GM21447 (cell line): ENCODE measurements around the gene TLE4.

Experiments
- ATAC-seq: cut with Tn5 transposase; IDR thresholded peaks from one replicate; pipeline ENCODE4 v1.9.1; 2021; ENCODE audit not compliant: unreplicated experiment

Gene TLE4

GRCh38 chr9:79570448-79571308 lies 1.1 kb upstream of the TLE4 start:
- ATAC-seq: peak; percentile 0

GRCh38 chr9:79572032-79572607 lies 355 bp downstream of the TLE4 start:
- no peak for ATAC-seq

- ATAC-seq: no peak
Observed at GRCh38 chr9:79572608-79573411, 1.0 kb downstream of the TLE4 start.

GRCh38 chr9:79573412-79573923 lies 1.7 kb downstream of the TLE4 start:
- ATAC-seq: no peak

DNA sequence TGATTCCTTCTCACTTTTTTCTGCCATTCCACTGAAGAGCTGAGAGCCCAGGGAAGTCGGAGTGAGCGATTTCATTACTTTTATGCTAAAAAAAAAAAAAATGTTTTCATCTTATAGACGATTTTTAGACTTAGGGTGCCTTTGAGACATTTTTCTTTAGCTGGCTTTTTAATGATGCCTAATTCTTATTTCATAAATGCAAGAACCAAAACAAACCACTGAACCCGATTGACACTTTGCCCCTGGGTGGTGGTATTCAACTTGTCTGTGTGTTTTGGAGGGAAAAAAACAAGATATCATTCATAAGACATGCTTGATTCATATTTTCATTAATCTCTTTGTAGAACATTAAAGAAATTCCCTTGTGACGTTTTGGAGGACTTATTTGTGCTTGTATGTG lies 2.4 kb downstream of the TLE4 start:
- ATAC-seq: no peak

DNA sequence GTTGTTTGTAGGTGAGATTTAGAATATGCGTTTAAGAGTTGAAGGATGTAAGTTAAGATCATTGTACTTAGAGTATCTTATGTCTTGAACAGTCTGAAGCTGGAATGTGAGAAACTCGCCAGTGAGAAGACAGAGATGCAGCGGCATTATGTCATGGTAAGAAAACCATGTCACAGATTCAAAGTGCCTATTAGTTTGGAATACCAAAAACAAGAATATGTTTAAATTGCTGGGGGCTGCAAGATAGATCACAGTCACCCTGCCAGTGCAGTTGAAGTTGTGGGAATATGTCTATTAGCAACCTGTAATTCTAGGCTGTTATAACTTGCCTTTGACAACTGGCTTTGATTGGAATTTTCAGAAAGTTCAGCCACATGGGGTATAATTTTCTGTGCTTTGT lies 3.0 kb downstream of the TLE4 start:
- ATAC-seq: no peak

- ATAC-seq: no peak
Observed at GRCh38 chr9:79575547-79575946, 3.8 kb downstream of the TLE4 start.

DNA sequence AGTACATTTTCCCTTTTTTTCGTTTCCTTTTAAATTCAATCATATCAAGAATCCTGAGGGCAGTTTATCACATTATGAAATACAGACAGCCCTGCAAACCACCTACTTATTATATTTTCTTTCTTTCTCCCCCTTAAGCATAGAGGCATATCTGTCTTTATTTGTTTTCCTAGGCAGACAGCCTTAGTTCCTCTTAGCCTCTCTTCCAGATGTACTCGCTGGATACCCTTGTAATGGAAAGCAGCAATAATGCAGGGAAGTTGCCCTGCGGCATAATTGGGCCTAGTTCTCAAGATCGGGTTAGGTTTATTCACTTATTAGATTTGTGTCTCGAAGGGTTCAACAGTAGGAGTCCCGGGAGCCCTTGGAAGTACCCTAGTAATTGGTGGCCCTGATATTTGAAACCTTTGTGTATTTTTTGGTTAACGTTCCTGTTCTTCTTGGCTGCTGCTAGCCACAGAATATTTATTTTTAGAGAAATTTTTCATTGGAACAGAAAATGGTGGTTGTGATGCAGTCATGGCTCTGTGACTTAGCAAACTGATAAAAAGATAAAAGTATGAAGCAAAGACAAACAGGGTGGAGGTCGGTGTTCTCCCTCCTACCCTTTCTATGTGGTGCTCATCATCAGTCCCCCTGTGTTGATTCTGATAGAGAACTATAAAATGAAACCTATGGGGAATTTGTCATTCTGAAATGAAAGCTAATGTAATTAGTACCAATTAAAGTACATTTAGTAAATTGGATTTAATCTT lies 6.4 kb downstream of the TLE4 start:
- ATAC-seq: no peak

DNA sequence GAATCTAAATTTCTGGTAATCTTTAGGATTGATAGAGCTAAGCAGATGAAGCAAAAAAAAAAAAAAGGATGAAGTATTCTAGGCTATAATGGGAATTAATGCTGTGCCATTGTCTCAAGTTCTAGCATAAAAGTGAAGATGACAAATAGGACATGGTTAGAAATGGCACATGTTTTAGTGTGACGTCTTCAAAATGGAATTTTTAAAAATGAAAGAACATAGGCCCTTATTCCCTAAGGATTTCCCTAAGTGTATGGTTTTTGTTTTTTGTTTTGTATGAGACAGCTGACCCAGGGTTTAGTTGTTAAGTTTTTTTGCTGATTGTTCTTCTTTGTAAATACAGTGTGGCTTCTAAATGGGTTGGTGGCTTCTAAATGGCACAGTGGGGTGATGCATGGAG lies 7.1 kb downstream of the TLE4 start:
- ATAC-seq: no peak

GRCh38 chr9:79579624-79580023 lies 7.9 kb downstream of the TLE4 start:
- no peak for ATAC-seq

GRCh38 chr9:79580055-79580454 lies 8.3 kb downstream of the TLE4 start:
- ATAC-seq: no peak

- ATAC-seq: no peak
Observed at GRCh38 chr9:79581388-79581787, 9.6 kb downstream of the TLE4 start.

DNA sequence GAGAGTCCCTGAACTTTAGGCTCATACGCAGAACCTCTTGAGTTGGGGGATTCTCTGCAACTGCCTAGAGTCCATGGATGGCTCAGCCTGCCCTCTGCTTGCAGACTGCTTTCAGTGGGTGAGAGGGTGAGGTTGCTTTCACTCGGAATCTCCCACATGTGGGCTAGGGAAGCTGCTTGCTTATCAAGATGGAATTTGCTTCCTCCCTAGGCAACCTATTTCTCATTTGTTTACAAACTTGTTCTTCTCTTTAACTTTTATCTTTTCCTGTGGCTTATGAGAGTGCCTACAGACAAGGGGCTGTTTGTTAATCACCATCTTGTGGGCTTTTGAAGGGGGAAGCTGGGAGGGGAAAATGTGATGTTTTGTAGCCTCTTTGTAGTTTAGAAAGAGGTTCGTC lies 10.0 kb downstream of the TLE4 start:
- no peak for ATAC-seq

GRCh38 chr9:79583952-79584654 lies 12.3 kb downstream of the TLE4 start:
- peak; percentile 91 for ATAC-seq

DNA sequence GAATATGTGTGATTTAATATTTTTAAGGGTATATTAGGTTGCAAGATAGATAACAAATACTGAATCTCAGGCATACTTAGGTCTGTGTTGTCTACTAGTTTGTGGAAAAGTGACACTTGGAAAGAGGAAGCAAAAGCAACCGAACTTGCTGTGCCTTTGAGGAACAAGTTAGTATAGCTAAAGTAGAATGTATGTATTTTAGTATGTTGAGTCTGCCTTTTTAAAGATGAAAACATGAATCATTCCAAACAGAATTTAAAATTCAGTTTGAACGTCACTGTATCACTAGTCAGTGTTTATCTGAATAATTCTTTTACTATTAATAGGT lies 12.9 kb downstream of the TLE4 start:
- no peak for ATAC-seq

DNA sequence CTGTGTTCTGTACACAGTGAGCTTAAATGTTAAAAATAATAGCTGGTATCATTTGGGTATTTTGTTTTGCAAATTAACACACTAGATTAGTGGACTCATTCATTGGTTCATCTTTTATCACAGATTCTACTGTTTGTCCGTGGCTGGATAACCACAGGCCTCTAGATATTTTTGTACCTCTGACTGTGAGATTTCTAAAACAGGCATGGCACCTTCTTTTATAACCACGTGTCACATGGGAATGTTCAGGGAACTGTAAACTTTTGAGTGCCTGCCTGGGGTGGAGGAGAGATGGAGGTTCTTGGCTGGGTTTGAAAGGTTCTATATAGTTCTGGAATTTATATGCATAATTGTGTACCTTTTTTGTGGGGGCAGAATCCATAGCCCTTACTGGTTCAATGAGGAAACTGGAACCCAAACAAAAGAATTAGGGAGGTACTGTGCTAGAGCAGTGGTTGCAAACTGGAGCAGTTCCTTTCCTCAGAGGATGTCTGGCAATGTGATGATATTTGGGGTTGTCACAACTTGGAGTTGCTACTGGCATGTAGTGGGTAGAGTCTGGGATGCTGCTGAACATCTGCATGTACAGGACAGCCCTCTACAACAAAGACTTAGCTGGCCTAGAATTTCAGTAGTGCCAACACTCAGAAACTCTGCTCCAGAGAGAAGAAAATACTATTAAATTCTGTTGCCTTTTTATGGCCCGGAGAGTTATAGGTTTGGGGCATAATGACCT lies 16.9 kb downstream of the TLE4 start:
- ATAC-seq: no peak

DNA sequence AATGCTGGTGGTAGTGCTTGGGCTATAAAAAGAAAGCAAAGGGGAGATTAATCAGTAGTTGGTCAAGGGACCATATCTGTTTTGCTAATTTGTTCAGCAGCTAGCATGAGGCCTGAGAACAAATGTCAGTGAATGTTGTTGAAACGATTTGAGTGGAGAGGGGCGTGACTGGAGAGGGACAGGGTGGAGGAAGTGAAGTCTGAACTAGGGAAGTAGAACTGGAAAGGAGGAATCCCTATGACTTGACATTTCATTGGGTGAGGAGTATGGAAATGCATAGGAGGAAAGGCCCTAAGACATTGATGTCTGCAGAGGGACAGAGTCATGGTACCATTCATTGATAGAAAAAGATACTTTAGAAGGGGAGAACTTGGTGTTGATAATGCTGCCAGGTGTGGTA lies 19.7 kb downstream of the TLE4 start:
- ATAC-seq: no peak

DNA sequence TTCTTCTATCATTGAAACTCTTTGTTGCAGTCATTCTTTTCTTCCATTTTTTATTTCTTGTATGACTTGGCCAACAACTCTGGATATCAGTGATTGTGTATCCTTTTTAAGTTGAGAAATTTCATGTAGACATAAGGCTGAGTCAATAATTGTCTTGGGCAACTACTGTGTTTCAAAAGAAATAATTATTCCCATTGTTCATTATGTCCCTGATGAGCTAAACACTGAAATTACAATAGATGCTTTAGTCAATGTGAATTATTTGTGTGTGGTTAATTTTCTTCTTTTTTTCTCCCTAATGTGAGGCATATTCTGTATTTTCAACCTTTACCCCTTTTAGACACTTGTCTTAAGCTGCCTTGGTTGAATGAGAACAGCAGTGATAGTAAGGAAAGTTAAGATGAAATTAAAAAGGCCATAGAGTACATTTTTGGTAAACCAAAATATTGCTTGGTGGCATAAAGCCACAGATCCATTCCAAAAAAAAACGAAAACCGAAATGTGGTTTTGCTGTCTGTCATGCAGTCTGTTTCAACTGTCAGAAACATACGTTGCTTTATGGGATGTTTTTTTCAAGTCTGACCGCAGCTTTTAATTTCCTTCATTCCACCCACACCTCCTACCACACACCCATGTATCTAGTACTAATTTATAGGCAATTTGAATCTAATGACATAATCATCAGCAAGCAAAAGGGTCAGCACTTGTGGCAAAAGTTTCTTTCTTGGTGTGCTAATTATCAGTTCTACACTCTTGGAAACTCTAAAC lies 21.1 kb downstream of the TLE4 start:
- ATAC-seq: no peak
